ENCODE results near the gene CZIB. TPM values are rescaled to one million over a fixed set of nuclear protein-coding genes. Genes with fewer than 3 reads are reported as not detected.

Gene CZIB
- polyA plus RNA-seq = 46.8 TPM

- no peaks in the 10 kb centered on the region for H3K27me3 Mint-ChIP-seq
- H3K27ac Mint-ChIP-seq = peak within 1 kb of the TSS; percentile 98 to 99 (median 99)
- peak within 1 kb of the TSS; percentile 91 to 98 (median 96) for H3K4me3 Mint-ChIP-seq
- no peaks in the 10 kb centered on the region for H3K36me3 Mint-ChIP-seq
- H3K9me3 Mint-ChIP-seq = no peaks in the 10 kb centered on the region
- H3K4me1 Mint-ChIP-seq = peaks cover 3 to 17% (median 15%) of the 10 kb centered on the region in 3 donors
Observed at GRCh38 chr1:53220171-53220961, at the start of gene CZIB. CZIB (minus strand) TSS chr1:53220634; CDS start chr1:53220575, 59 bp downstream.

- Mint-ChIP-seq H3K27ac (no peak overlapping the region), H3K36me3 (no peaks in the 10 kb centered on the region), H3K27me3 (no peaks in the 10 kb centered on the region), H3K9me3 (no peaks in the 10 kb centered on the region), H3K4me1 (peaks cover 0 to 8% (median 6%) of the 10 kb centered on the region in 3 donors), H3K4me3 (no peak overlapping the region)
Observed at GRCh38 chr1:53270107-53270506, 49.7 kb upstream of the CZIB start.

- Mint-ChIP-seq H3K4me3 (no peak overlapping the region), H3K27me3 (no peaks in the 10 kb centered on the region), H3K27ac (no peak overlapping the region), H3K9me3 (no peaks in the 10 kb centered on the region), H3K4me1 (peaks cover 0 to 8% (median 6%) of the 10 kb centered on the region in 3 donors), H3K36me3 (peaks cover 2% of the 10 kb centered on the region)
Observed at GRCh38 chr1:53267761-53268160, 47.3 kb upstream of the CZIB start.

- H3K36me3 Mint-ChIP-seq = peaks cover 4% of the 10 kb centered on the region
- no peak overlapping the region for H3K4me3 Mint-ChIP-seq
- no peaks in the 10 kb centered on the region for H3K27me3 Mint-ChIP-seq
- H3K27ac Mint-ChIP-seq = no peak overlapping the region
- no peaks in the 10 kb centered on the region for H3K9me3 Mint-ChIP-seq
- H3K4me1 Mint-ChIP-seq = peaks cover 0 to 9% (median 8%) of the 10 kb centered on the region in 3 donors
Observed at GRCh38 chr1:53266038-53266437, 45.6 kb upstream of the CZIB start.

GRCh38 chr1:53265581-53265980, 45.1 kb upstream of the CZIB start:
- H3K4me1 Mint-ChIP-seq = peaks cover 0 to 12% (median 8%) of the 10 kb centered on the region in 3 donors
- no peak overlapping the region for H3K4me3 Mint-ChIP-seq
- no peaks in the 10 kb centered on the region for H3K9me3 Mint-ChIP-seq
- no peak overlapping the region for H3K27ac Mint-ChIP-seq
- no peaks in the 10 kb centered on the region for H3K27me3 Mint-ChIP-seq
- peaks cover 7% of the 10 kb centered on the region for H3K36me3 Mint-ChIP-seq

GRCh38 chr1:53264048-53264447, 43.6 kb upstream of the CZIB start:
- Mint-ChIP-seq H3K27me3 (no peaks in the 10 kb centered on the region), H3K36me3 (peaks cover 7% of the 10 kb centered on the region)

GRCh38 chr1:53262000-53262399, 41.6 kb upstream of the CZIB start:
- Mint-ChIP-seq H3K27me3 (no peaks in the 10 kb centered on the region), H3K4me1 (peaks cover 6 to 13% (median 10%) of the 10 kb centered on the region in 3 donors), H3K9me3 (no peaks in the 10 kb centered on the region), H3K36me3 (peaks cover 9% of the 10 kb centered on the region), H3K27ac (no peak overlapping the region), H3K4me3 (no peak overlapping the region)

More at GRCh38 chr1:53264048-53264447, 43.6 kb upstream of the CZIB start:
- H3K27ac Mint-ChIP-seq = no peak overlapping the region
- H3K9me3 Mint-ChIP-seq = no peaks in the 10 kb centered on the region
- H3K4me3 Mint-ChIP-seq = no peak overlapping the region
- H3K4me1 Mint-ChIP-seq = peaks cover 6 to 13% (median 10%) of the 10 kb centered on the region in 3 donors

GRCh38 chr1:53260631-53261247, 40.3 kb upstream of the CZIB start:
- H3K9me3 Mint-ChIP-seq = no peaks in the 10 kb centered on the region
- peak overlapping the region in 1 of 4 donors; percentile 48 for H3K4me3 Mint-ChIP-seq
- H3K36me3 Mint-ChIP-seq = peaks cover 9% of the 10 kb centered on the region
- peaks cover 6 to 13% (median 10%) of the 10 kb centered on the region in 3 donors for H3K4me1 Mint-ChIP-seq
- no peaks in the 10 kb centered on the region for H3K27me3 Mint-ChIP-seq
- peak overlapping the region in 1 of 3 donors; percentile 71 for H3K27ac Mint-ChIP-seq

- Mint-ChIP-seq H3K4me3 (peak overlapping the region in 1 of 4 donors; percentile 2), H3K9me3 (no peaks in the 10 kb centered on the region), H3K36me3 (peaks cover 9% of the 10 kb centered on the region), H3K27ac (peak overlapping the region; percentile 14 to 91 (median 71)), H3K4me1 (peaks cover 6 to 13% (median 10%) of the 10 kb centered on the region in 3 donors), H3K27me3 (no peaks in the 10 kb centered on the region)
Observed at GRCh38 chr1:53259932-53260331, 39.5 kb upstream of the CZIB start.

- H3K27me3 Mint-ChIP-seq = no peaks in the 10 kb centered on the region
- H3K36me3 Mint-ChIP-seq = peaks cover 7% of the 10 kb centered on the region
- no peaks in the 10 kb centered on the region for H3K9me3 Mint-ChIP-seq
- H3K4me3 Mint-ChIP-seq = no peak overlapping the region
- H3K4me1 Mint-ChIP-seq = peaks cover 6 to 13% (median 10%) of the 10 kb centered on the region in 3 donors
- H3K27ac Mint-ChIP-seq = peak overlapping the region in 1 of 3 donors; percentile 67
Observed at GRCh38 chr1:53258216-53258615, 37.8 kb upstream of the CZIB start.

- Mint-ChIP-seq H3K4me3 (no peak overlapping the region), H3K9me3 (no peaks in the 10 kb centered on the region), H3K27ac (peak overlapping the region in 1 of 3 donors; percentile 67), H3K36me3 (peaks cover 7% of the 10 kb centered on the region), H3K4me1 (peaks cover 6 to 13% (median 10%) of the 10 kb centered on the region in 3 donors), H3K27me3 (no peaks in the 10 kb centered on the region)
Observed at GRCh38 chr1:53257454-53258081, 37.1 kb upstream of the CZIB start.

GRCh38 chr1:53256511-53257453, 36.3 kb upstream of the CZIB start:
- H3K4me3 Mint-ChIP-seq = no peak overlapping the region

GRCh38 chr1:53255031-53255430, 34.6 kb upstream of the CZIB start:
- Mint-ChIP-seq H3K27ac (no peak overlapping the region), H3K4me3 (no peak overlapping the region), H3K9me3 (no peaks in the 10 kb centered on the region), H3K27me3 (no peaks in the 10 kb centered on the region), H3K36me3 (peaks cover 12% of the 10 kb centered on the region), H3K4me1 (peaks cover 4% of the 10 kb centered on the region in 3 donors)

More at GRCh38 chr1:53256511-53257453, 36.3 kb upstream of the CZIB start:
- no peaks in the 10 kb centered on the region for H3K27me3 Mint-ChIP-seq
- no peak overlapping the region for H3K27ac Mint-ChIP-seq
- H3K9me3 Mint-ChIP-seq = no peaks in the 10 kb centered on the region
- peaks cover 6 to 13% (median 10%) of the 10 kb centered on the region in 3 donors for H3K4me1 Mint-ChIP-seq
- peaks cover 9% of the 10 kb centered on the region for H3K36me3 Mint-ChIP-seq

- H3K36me3 Mint-ChIP-seq = peaks cover 12% of the 10 kb centered on the region
- H3K4me1 Mint-ChIP-seq = peaks cover 0 to 2% (median 0%) of the 10 kb centered on the region in 3 donors
- H3K4me3 Mint-ChIP-seq = no peak overlapping the region
- no peaks in the 10 kb centered on the region for H3K9me3 Mint-ChIP-seq
- no peak overlapping the region for H3K27ac Mint-ChIP-seq
- H3K27me3 Mint-ChIP-seq = no peaks in the 10 kb centered on the region
Observed at GRCh38 chr1:53254011-53254640, 33.7 kb upstream of the CZIB start.

All from IgD-negative memory B cell (primary cell).